Calu3 (cell line): ENCODE data around the gene TGM3. TPM values are rescaled to one million over a fixed set of nuclear protein-coding genes. Genes with fewer than 3 reads are reported as not detected.

Experiments
- BruUV-seq: library from RNA; stranded (reverse); fragments of 400-500 nt; replicated peaks from 2 replicates; lab custom pipeline; 2021; lab: Mats Ljungman, UMichigan
- CTCF ChIA-PET: fragments of 300-600 bp; sonication (Branson Sonifier 250); formaldehyde crosslinking; loops from one replicate; lab custom pipeline; 2022; ENCODE audit warnings: antibody characterized with exemption; lab: Charles Lee
- DNase-seq: peaks from one replicate; pipeline ENCODE4 v3.0.0; 2022
- H3K27ac Mint-ChIP-seq: one replicate; pipeline ENCODE4 v1.8.0; 2022; ENCODE audit warnings: mixed read lengths; ENCODE audit not compliant: unreplicated experiment
- H3K27me3 Mint-ChIP-seq: one replicate; pipeline ENCODE4 v1.8.0; 2022; ENCODE audit warnings: mixed read lengths; ENCODE audit not compliant: unreplicated experiment
- H3K36me3 Mint-ChIP-seq: one replicate; pipeline ENCODE4 v1.8.0; 2022; ENCODE audit warnings: mild to moderate bottlenecking, moderate library complexity, mixed read lengths; ENCODE audit not compliant: insufficient read depth, unreplicated experiment
- H3K4me1 Mint-ChIP-seq: one replicate; pipeline ENCODE4 v1.8.0; 2022; ENCODE audit warnings: mild to moderate bottlenecking, low read depth, mixed read lengths; ENCODE audit not compliant: unreplicated experiment
- H3K4me3 Mint-ChIP-seq: one replicate; pipeline ENCODE4 v1.8.0; 2022; ENCODE audit warnings: mild to moderate bottlenecking, low read depth, moderate library complexity, mixed read lengths; ENCODE audit not compliant: unreplicated experiment
- H3K9me3 Mint-ChIP-seq: one replicate; pipeline ENCODE4 v1.8.0; 2022; ENCODE audit warnings: low read depth, mixed read lengths; ENCODE audit not compliant: unreplicated experiment
- intact Hi-C: fragments of 100-400 bp; cut with micrococcal nuclease; formaldehyde crosslinking; loops from one replicate; pipeline ENCODE4 v1.10.0; 2022; ENCODE audit not compliant: unreplicated experiment
- total RNA-seq: library from RNA; stranded (reverse); gene quantifications from 2 replicates; pipeline ENCODE4 v1.2.3, GENCODE V29; 2022
- TF ChIP-seq, protein P1 (sequence below): fragments of 200-600 bp; IDR thresholded peaks from one replicate; pipeline ENCODE4 v1.8.0; 2022; ENCODE audit warnings: antibody characterized with exemption; ENCODE audit not compliant: unreplicated experiment

The TGM3 gene
- total RNA-seq, 1 experiment from 2014 or later = not detected

- intact Hi-C loops = no loop called here
- Mint-ChIP-seq H3K27ac (no peak overlapping the region), H3K27me3 (peaks cover 13% of the 10 kb centered on the region), H3K4me1 (peaks cover 6% of the 10 kb centered on the region), H3K36me3 (no peaks in the 10 kb centered on the region), H3K4me3 (no peak overlapping the region), H3K9me3 (no peaks in the 10 kb centered on the region)
- BruUV-seq = no TSS peak
- CTCF ChIA-PET = no interaction called here
- TF ChIP-seq, protein P1, sequence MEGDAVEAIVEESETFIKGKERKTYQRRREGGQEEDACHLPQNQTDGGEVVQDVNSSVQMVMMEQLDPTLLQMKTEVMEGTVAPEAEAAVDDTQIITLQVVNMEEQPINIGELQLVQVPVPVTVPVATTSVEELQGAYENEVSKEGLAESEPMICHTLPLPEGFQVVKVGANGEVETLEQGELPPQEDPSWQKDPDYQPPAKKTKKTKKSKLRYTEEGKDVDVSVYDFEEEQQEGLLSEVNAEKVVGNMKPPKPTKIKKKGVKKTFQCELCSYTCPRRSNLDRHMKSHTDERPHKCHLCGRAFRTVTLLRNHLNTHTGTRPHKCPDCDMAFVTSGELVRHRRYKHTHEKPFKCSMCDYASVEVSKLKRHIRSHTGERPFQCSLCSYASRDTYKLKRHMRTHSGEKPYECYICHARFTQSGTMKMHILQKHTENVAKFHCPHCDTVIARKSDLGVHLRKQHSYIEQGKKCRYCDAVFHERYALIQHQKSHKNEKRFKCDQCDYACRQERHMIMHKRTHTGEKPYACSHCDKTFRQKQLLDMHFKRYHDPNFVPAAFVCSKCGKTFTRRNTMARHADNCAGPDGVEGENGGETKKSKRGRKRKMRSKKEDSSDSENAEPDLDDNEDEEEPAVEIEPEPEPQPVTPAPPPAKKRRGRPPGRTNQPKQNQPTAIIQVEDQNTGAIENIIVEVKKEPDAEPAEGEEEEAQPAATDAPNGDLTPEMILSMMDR = no peak
- DNase-seq = no peak
Measured at GRCh38 chr20:2363187-2363586, 67.4 kb downstream of the TGM3 start.

DNA sequence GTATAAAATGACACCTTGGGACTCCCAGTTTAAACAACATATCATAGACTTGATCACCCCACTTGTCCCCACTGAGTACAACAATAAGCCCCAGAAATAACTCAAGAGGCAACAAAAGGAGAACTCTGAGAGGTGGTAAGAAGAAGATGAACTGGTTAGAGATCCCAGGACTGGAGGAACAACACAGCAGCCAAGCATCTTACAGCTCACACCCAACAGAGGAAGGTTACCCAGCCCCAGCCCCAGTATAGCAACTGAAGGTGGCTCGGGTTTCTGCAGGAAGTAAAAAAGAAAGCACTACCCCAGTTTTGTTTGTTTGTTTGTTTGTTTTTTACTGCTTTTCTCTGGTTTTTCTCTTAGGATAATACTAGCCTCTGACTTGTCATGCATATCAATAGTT lies 67.8 kb downstream of the TGM3 start:
- H3K4me1 Mint-ChIP-seq = peaks cover 6% of the 10 kb centered on the region
- BruUV-seq = no TSS peak
- CTCF ChIA-PET = no interaction called here
- no peak overlapping the region for H3K27ac Mint-ChIP-seq
- intact Hi-C loops = no loop called here
- peaks cover 15% of the 10 kb centered on the region for H3K27me3 Mint-ChIP-seq
- no peaks in the 10 kb centered on the region for H3K9me3 Mint-ChIP-seq
- DNase-seq = no peak
- TF ChIP-seq, protein P1 = no peak
- H3K36me3 Mint-ChIP-seq = no peaks in the 10 kb centered on the region
- no peak overlapping the region for H3K4me3 Mint-ChIP-seq

GRCh38 chr20:2364044-2364443 lies 68.2 kb downstream of the TGM3 start:
- H3K27ac Mint-ChIP-seq = no peak overlapping the region
- peaks cover 6% of the 10 kb centered on the region for H3K4me1 Mint-ChIP-seq
- no peak overlapping the region for H3K4me3 Mint-ChIP-seq
- TF ChIP-seq, protein P1 = no peak
- BruUV-seq = no TSS peak
- H3K27me3 Mint-ChIP-seq = peaks cover 20% of the 10 kb centered on the region
- no peaks in the 10 kb centered on the region for H3K36me3 Mint-ChIP-seq
- no peak for DNase-seq
- H3K9me3 Mint-ChIP-seq = no peaks in the 10 kb centered on the region
- CTCF ChIA-PET = no interaction called here
- intact Hi-C loops = no loop called here

- peaks cover 29% of the 10 kb centered on the region for H3K27me3 Mint-ChIP-seq
- H3K9me3 Mint-ChIP-seq = no peaks in the 10 kb centered on the region
- CTCF ChIA-PET = no interaction called here
- TF ChIP-seq, protein P1 = no peak
- H3K36me3 Mint-ChIP-seq = no peaks in the 10 kb centered on the region
- DNase-seq = no peak
- no TSS peak for BruUV-seq
- H3K27ac Mint-ChIP-seq = no peak overlapping the region
- H3K4me1 Mint-ChIP-seq = peaks cover 6% of the 10 kb centered on the region
- intact Hi-C loops = no loop called here
- H3K4me3 Mint-ChIP-seq = no peak overlapping the region
Measured at GRCh38 chr20:2365091-2365490, 69.3 kb downstream of the TGM3 start.
